Bronchial epithelial cell (primary cell): ENCODE data around the gene DNMT1. TPM values are rescaled to one million over a fixed set of nuclear protein-coding genes. Genes with fewer than 3 reads are reported as not detected.

Experiments
- DNase-seq: peaks from one replicate; pipeline ENCODE4 v3.0.0-alpha.2; 2010; ENCODE audit warnings: low read depth
- FAIRE-seq: peaks from 2 replicates; lab custom pipeline; 2011; peaks lifted over from hg19 to GRCh38; lab: Jason Lieb, UNC
- H3K27me3 ChIP-seq: 2 replicates; pipeline ENCODE4 v1.5.1; 2011; ENCODE audit warnings: low read length; ENCODE audit not compliant: control insufficient read depth, insufficient read depth
- H3K36me3 ChIP-seq: 2 replicates; pipeline ENCODE4 v1.5.1; 2011; ENCODE audit warnings: low read length; ENCODE audit not compliant: control insufficient read depth, insufficient read depth
- H3K4me3 ChIP-seq: 2 replicates; pipeline ENCODE4 v1.5.1; 2011; ENCODE audit warnings: mild to moderate bottlenecking, low read depth, low read length, control low read depth
- total RNA-seq: library from RNA; depleted of rRNA; stranded (reverse); fragments of >200 nt; gene quantifications from 2 replicates; pipeline ENCODE4 v1.2.1, GENCODE V29; 2014
- TF ChIP-seq, protein P1 (sequence below): IDR thresholded peaks from 2 replicates; pipeline ENCODE4 v1.5.1; 2011; ENCODE audit warnings: mild to moderate bottlenecking, moderate library complexity, low read length, control low read depth, inconsistent platforms; ENCODE audit not compliant: insufficient read depth, severe bottlenecking

The DNMT1 gene
- total RNA-seq, 1 donor from 2014 or later = 12.4 TPM

DNA sequence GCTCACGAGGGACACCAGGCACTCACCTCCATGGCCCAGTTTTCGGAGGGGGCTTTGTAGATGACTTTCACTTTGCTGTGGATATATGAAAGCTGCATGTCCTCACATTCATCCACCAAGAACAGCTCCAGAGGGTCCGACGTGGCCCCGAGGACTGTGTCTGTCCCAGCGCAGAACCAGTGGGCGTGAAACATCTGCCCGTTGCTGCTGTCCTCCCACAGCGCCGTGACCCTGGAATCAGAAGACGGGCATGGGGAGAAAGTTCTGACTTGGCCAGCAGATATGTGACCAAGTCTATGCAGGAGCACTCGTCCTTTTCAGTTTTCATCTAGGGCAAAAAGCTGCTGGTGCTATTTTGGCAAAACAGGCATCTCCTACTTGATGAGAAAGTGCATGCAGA, 45.3 kb downstream of the DNMT1 start:
- DNase-seq (no peak), FAIRE-seq (no peak)
- H3K27me3 ChIP-seq = no peaks in the 10 kb centered on the region
- peaks cover 24% of the 10 kb centered on the region for H3K36me3 ChIP-seq
- H3K4me3 ChIP-seq = no peak overlapping the region
- TF ChIP-seq, protein P1, sequence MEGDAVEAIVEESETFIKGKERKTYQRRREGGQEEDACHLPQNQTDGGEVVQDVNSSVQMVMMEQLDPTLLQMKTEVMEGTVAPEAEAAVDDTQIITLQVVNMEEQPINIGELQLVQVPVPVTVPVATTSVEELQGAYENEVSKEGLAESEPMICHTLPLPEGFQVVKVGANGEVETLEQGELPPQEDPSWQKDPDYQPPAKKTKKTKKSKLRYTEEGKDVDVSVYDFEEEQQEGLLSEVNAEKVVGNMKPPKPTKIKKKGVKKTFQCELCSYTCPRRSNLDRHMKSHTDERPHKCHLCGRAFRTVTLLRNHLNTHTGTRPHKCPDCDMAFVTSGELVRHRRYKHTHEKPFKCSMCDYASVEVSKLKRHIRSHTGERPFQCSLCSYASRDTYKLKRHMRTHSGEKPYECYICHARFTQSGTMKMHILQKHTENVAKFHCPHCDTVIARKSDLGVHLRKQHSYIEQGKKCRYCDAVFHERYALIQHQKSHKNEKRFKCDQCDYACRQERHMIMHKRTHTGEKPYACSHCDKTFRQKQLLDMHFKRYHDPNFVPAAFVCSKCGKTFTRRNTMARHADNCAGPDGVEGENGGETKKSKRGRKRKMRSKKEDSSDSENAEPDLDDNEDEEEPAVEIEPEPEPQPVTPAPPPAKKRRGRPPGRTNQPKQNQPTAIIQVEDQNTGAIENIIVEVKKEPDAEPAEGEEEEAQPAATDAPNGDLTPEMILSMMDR = no peak

DNA sequence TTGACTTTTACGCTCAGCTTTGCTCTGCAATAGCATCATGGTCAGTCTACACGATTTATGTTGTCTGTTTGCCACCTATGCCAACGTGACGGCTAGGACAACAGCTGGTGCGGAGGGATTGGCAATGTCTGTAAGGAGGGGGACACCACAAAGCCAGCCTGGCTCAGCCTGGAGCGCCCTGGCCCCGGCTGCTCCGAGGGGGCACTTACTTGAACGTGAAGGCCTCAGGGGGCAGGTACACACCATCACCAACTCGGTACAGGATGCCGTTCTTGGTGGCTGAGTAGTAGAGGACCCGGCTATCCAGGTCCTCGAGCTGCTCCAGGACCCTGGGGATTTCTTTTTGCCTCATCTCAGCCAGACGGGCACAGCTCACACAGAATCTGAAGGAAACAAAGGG, 48.6 kb downstream of the DNMT1 start:
- Histone ChIP-seq H3K27me3 (no peaks in the 10 kb centered on the region), H3K36me3 (peaks cover 34% of the 10 kb centered on the region), H3K4me3 (no peak overlapping the region)
- DNase-seq (no peak), FAIRE-seq (no peak)
- TF ChIP-seq, protein P1 = no peak

DNA sequence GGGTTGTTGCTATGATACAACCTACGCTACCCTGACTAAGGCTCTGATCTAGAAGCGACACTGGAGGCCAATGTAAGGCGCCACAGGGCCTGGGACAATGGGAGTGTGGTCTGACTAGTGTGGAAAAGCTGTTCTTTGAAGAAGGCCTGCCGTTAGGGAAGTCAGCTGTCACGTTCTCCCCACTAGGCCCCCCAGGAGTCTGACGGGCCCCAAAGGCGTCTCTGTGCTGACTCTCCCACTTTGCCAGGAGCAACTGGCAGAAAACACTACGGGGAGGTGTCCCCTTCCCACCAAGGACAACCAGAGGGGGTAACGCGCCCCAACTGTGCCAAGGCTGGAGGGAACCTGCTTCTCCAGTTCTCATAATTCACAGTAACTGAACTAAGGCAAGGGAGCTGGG, 49.7 kb downstream of the DNMT1 start:
- no peak for DNase-seq
- Histone ChIP-seq H3K4me3 (no peak overlapping the region), H3K27me3 (no peaks in the 10 kb centered on the region), H3K36me3 (peaks cover 38% of the 10 kb centered on the region)
- FAIRE-seq = no peak
- TF ChIP-seq, protein P1 = no peak

DNA sequence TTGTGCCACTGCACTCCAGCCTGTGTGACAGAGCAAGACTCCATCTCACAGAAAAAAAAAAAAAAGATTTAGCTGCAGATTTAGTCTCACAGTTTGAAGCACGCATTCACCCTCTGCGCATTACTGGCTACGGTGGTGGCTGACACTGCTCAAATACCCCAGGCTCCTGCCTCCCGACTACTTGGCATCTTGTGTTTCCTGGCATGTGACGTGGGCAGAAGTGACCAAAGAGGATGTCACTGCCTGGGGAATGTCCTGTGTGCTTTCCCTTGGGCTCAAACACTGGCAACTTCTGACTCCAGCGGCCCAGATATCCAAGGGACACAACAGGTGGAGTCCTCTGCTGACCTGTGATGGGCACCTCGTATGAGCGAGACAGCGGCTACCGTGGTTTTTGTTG, 50.4 kb downstream of the DNMT1 start:
- H3K36me3 ChIP-seq = peaks cover 41% of the 10 kb centered on the region
- no peak overlapping the region for H3K4me3 ChIP-seq
- FAIRE-seq (no peak), DNase-seq (no peak)
- TF ChIP-seq, protein P1 = no peak
- no peaks in the 10 kb centered on the region for H3K27me3 ChIP-seq

DNA sequence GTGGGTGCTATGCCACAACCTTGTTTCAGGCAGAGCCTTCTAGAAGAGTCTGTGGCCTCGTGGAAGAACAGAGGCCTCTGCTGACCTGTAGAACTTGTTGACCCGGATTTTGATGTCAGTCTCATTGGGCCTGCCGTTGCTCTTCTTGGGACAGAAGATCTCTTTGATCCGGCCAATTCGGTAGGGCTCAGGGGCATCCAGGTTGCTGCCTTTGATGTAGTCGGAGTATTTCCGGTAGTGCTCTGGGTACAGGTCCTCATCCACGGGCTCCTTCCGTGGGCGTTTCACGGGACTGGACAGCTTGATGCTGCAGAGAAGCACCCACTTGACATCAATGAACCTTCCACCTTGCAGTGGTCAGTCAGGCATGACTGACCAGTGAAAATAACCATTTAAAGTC, 51.1 kb downstream of the DNMT1 start:
- DNase-seq = no peak
- TF ChIP-seq, protein P1 = no peak
- no peaks in the 10 kb centered on the region for H3K27me3 ChIP-seq
- H3K36me3 ChIP-seq = peaks cover 42% of the 10 kb centered on the region
- no peak overlapping the region for H3K4me3 ChIP-seq
- FAIRE-seq = no peak

DNA sequence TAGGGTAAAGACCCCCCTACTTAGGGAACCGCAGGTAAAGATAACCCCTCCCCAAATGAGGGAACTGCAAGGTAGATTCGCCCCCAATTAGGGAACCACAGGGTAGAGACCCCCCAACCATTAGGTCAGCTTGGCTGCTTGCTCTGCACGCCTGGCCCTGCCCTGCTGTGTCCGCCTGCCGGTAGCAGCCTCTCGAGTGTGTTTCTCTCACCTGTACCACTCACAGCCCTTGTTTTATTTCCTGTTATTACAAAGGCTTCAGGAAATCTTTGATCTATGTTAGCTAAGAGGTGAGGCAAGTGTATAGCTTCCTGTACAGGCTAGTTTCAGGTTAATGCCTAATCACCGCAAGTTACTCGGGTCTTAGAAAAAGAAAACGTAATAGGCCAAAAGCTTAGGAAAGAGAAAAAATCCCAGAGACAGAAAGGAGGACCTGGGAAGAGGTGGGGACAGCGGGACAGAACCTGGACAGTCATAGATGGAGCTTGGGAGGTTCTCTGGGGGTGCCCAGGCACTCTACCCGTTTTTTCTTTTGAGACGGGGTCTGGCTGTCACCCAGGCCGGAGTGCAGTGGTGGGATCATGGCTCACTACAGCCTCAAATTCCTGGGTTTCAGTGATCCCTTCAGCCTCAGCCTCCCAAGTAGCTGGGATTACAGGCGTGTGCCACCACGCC, 51.9 kb downstream of the DNMT1 start:
- DNase-seq (peak; percentile 21), FAIRE-seq (no peak)
- H3K36me3 ChIP-seq = peaks cover 41% of the 10 kb centered on the region
- TF ChIP-seq, protein P1 = no peak
- no peaks in the 10 kb centered on the region for H3K27me3 ChIP-seq
- H3K4me3 ChIP-seq = no peak overlapping the region
